ENCODE measurements around the gene BMPR1A.

DNA sequence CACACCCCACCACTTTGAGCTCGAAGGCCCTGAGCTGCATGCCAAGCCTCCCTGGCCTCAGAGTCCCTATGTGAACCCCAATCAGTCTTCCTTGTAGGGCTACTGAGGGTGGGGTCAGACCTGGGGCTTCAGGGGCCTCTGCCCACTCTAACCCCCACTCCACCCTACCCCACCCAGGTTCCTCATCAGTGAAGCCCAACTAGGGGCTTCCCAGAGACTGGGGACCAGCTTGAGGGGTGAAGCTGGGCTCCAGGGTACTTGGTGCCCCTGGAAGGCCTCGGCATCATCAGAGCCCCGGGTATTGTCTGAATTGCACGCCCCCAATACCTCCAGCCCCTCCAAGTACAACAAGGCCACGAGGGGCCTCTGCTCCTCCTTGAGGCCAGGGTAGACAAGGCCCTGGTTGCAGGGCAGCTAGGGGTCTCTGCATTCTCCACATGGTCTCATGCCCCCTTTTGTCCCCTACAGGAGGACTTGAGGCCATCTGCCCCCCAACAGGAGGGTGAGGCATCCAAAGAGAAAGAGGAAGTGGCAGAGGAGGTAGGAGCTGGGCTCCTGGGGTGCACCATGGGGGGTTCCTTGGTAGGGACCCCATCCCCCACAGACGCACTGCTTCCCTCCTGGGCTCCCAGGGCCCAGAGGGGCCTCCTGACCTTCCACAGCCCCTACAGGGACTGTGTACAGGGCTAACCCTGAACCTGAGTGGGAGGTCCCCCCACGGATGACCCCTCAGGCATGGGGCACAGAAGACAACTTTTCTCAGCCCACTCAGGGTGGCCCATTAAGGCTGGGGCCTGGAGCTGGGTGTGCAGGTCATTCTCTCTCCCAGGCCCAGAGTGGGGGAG, 205.9 kb downstream of the BMPR1A start:
- TF ChIP-seq, protein P1, sequence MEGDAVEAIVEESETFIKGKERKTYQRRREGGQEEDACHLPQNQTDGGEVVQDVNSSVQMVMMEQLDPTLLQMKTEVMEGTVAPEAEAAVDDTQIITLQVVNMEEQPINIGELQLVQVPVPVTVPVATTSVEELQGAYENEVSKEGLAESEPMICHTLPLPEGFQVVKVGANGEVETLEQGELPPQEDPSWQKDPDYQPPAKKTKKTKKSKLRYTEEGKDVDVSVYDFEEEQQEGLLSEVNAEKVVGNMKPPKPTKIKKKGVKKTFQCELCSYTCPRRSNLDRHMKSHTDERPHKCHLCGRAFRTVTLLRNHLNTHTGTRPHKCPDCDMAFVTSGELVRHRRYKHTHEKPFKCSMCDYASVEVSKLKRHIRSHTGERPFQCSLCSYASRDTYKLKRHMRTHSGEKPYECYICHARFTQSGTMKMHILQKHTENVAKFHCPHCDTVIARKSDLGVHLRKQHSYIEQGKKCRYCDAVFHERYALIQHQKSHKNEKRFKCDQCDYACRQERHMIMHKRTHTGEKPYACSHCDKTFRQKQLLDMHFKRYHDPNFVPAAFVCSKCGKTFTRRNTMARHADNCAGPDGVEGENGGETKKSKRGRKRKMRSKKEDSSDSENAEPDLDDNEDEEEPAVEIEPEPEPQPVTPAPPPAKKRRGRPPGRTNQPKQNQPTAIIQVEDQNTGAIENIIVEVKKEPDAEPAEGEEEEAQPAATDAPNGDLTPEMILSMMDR (IDR thresholded peaks at IDR 0.05), result no peak
- no peak for TF ChIP-seq POLR2A (IDR thresholded peaks at IDR 0.05)

Data from body of pancreas (tissue), 4 donors.